ENCODE results near the gene COG5. TPM values are rescaled to one million over a fixed set of nuclear protein-coding genes. Genes with fewer than 3 reads are reported as not detected.

COG5 gene
- total and polyA plus RNA-seq, 10 of the 15 experiments (the other 5 are each of a cell fraction or from before 2014, with no cell fraction given): 5.5 to 27.9 (median 15.6) TPM

DNA sequence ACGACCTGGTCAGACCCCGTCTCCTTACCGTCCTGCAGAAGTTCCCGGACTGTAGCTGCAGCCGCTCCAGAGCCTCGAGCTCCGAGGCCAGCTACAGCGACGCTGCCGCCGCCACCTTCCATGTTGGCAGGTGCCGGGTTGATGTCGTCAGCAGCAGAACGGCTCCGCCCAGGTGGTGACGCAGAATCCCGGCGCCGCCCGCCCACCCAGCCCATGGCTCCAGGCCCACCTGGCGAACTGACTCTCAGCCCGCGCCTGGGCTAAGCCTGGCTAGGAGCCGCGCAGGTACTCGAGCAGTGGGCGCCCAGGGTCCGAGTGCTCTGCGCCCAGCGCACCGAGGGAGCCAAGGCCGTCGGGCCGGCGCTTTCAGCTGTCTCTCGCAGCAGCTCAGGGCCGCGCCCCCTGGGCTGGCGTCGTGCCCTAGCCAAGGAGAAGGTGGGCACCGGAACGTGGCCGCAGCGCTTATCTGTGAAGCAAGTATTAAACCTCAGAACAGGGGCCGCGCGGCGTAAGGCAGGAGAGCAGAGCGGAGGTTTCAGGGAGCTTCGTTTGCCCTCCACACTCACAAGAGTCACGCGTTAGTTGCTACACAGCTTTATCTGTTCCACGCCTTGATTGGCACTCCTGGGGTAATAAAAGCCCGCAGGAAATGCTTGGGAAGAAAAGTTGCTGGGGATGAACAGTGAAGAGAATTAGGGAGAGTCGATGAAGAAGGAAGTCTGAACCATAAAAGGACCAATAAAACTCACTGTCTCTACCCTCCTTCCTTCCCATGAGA lies at the start of gene COG5, which contains the start of gene DUS4L (continued):
- 0 out of 2 replicates have a peak, but pooled peaks have one; percentile 0 for TF ChIP-seq SPI1 (IDR thresholded peaks at IDR 0.05; ENCODE audit: borderline replicate concordance, insufficient read depth, low read depth, low read length)
- TF ChIP-seq CUX1 (IDR thresholded peaks at IDR 0.05; ENCODE audit: insufficient replicate concordance, low read depth, low read length): no peak
- TF ChIP-seq, protein P1, sequence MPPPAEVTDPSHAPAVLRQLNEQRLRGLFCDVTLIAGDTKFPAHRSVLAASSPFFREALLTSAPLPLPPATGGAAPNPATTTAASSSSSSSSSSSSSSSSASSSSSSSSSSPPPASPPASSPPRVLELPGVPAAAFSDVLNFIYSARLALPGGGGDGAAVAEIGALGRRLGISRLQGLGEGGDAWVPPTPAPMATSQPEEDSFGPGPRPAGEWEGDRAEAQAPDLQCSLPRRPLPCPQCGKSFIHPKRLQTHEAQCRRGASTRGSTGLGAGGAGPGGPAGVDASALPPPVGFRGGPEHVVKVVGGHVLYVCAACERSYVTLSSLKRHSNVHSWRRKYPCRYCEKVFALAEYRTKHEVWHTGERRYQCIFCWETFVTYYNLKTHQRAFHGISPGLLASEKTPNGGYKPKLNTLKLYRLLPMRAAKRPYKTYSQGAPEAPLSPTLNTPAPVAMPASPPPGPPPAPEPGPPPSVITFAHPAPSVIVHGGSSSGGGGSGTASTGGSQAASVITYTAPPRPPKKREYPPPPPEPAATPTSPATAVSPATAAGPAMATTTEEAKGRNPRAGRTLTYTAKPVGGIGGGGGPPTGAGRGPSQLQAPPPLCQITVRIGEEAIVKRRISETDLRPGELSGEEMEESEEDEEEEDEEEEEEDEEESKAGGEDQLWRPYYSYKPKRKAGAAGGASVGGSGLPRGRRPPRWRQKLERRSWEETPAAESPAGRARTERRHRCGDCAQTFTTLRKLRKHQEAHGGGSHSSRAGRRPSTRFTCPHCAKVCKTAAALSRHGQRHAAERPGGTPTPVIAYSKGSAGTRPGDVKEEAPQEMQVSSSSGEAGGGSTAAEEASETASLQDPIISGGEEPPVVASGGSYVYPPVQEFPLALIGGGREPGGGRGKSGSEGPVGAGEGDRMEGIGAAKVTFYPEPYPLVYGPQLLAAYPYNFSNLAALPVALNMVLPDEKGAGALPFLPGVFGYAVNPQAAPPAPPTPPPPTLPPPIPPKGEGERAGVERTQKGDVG (CRISPR knock-in tag; IDR thresholded peaks at IDR 0.05): no peak
- TF ChIP-seq RELA (IDR thresholded peaks at IDR 0.05; ENCODE audit: borderline replicate concordance, partially characterized antibody): no peak
- peak in 1 of 2 experiments; percentile 81; a peak in 2 of 4 replicates for TF ChIP-seq SRF (IDR thresholded peaks at IDR 0.05; ENCODE audit: low read depth in 2 of 2, low read length in 2 of 2)
- TF ChIP-seq GABPA (IDR thresholded peaks at IDR 0.05; ENCODE audit: low read depth): no peak
- no peak for TF ChIP-seq RBBP5 (conservative IDR thresholded peaks at IDR 0.05)
- TF ChIP-seq YBX1 (IDR thresholded peaks at IDR 0.05): no peak
- peak; percentile 58 for TF ChIP-seq IKZF1 (conservative IDR thresholded peaks at IDR 0.05)
- TF ChIP-seq SMC3 (IDR thresholded peaks at IDR 0.05; ENCODE audit: borderline replicate concordance, low read length): no peak
- TF ChIP-seq IRF5 (IDR thresholded peaks at IDR 0.05; ENCODE audit: borderline replicate concordance): no peak
- peak; percentile 66; the same call in 1 of the 2 replicates for TF ChIP-seq GATAD2B (conservative IDR thresholded peaks at IDR 0.05; ENCODE audit: low read depth)
- TF ChIP-seq ASH2L (IDR thresholded peaks at IDR 0.05; ENCODE audit: borderline replicate concordance, low read depth): 0 out of 2 replicates have a peak, but pooled peaks have one; percentile 69
- no peak for TF ChIP-seq E2F8 (IDR thresholded peaks at IDR 0.05; ENCODE audit: low read depth, partially characterized antibody)
- 0 out of 2 replicates have a peak, but pooled peaks have one; percentile 13 for TF ChIP-seq NR2F1 (conservative IDR thresholded peaks at IDR 0.05)
- TF ChIP-seq MYC (IDR thresholded peaks at IDR 0.05; ENCODE audit: insufficient read depth, insufficient read length, insufficient replicate concordance, low read length, severe bottlenecking): no peak
